Smooth muscle cell (in vitro differentiated cells): ENCODE measurements around the gene SLC7A9. TPM values are rescaled to one million over a fixed set of nuclear protein-coding genes. Genes with fewer than 3 reads are reported as not detected.

ENCODE experiments used
- DNase-seq: peaks from one replicate; lab custom pipeline; 2025; ENCODE audit not compliant: unreplicated experiment; lab: John Stamatoyannopoulos, UW
- H2AFZ ChIP-seq: fragments of 200-600 bp; sonication (generic); 2 replicates; pipeline ENCODE4 v1.6.0; 2016; ENCODE audit warnings: antibody characterized with exemption, low read depth, mild to moderate bottlenecking
- H3F3A ChIP-seq: fragments of 200-600 bp; sonication (generic); 2 replicates; pipeline ENCODE4 v1.6.0; 2017; ENCODE audit warnings: antibody characterized with exemption, low read depth
- H3K27ac ChIP-seq: fragments of 200-600 bp; sonication (generic); 2 replicates; pipeline ENCODE4 v1.5.1; 2016; ENCODE audit warnings: low read depth, mild to moderate bottlenecking
- H3K27me3 ChIP-seq: fragments of 200-600 bp; sonication (generic); 2 replicates; pipeline ENCODE4 v1.6.1; 2016; ENCODE audit warnings: low read depth, mild to moderate bottlenecking
- H3K36me3 ChIP-seq: fragments of 200-600 bp; sonication (generic); 2 replicates; pipeline ENCODE4 v1.5.1; 2016; ENCODE audit warnings: low read depth
- H3K4me1 ChIP-seq: fragments of 200-600 bp; sonication (generic); 2 replicates; pipeline ENCODE4 v1.5.1; 2016; ENCODE audit warnings: low read depth
- H3K4me2 ChIP-seq: fragments of 200-600 bp; sonication (generic); 2 replicates; pipeline ENCODE4 v1.6.0; 2016; ENCODE audit warnings: mild to moderate bottlenecking
- H3K4me3 ChIP-seq: fragments of 200-600 bp; sonication (generic); 2 replicates; pipeline ENCODE4 v1.5.1; 2016; ENCODE audit warnings: mild to moderate bottlenecking
- H3K79me2 ChIP-seq: fragments of 200-600 bp; sonication (generic); 2 replicates; pipeline ENCODE4 v1.6.0; 2016; ENCODE audit warnings: low read depth, mild to moderate bottlenecking
- H3K9ac ChIP-seq: fragments of 200-600 bp; sonication (generic); 2 replicates; pipeline ENCODE4 v1.6.0; 2016; ENCODE audit warnings: low read depth
- H3K9me3 ChIP-seq: fragments of 200-600 bp; sonication (generic); replicated peaks from 2 replicates; pipeline ENCODE4 v1.5.1; 2016; ENCODE audit warnings: low read depth
- H4K20me1 ChIP-seq: fragments of 200-600 bp; sonication (generic); 2 replicates; pipeline ENCODE4 v1.6.0; 2016; ENCODE audit warnings: low read depth
- WGBS: methylation state at CpG from one replicate; pipeline ENCODE4 v1.1.7; 2016; ENCODE audit warnings: low lambda C conversion rate; 5-methylcytosine and 5-hydroxymethylcytosine counted together
- polyA plus RNA-seq: library from polyadenylated mRNA; unstranded; fragments of >200 nt; fragmentation: Nextera tagmentation; extraction: Ambion mirVana; gene quantifications from 2 replicates; pipeline ENCODE4 v1.2.1, GENCODE V29; 2016
- total RNA-seq: library from RNA; depleted of rRNA; stranded (reverse); fragments of >200 nt; gene quantifications from 2 replicates; pipeline ENCODE4 v1.2.3, GENCODE V29; 2014
- TF ChIP-seq, protein P1 (sequence below): fragments of 200-600 bp; sonication (generic); IDR thresholded peaks from 2 replicates; pipeline ENCODE4 v1.5.1; 2017; ENCODE audit warnings: borderline replicate concordance, mild to moderate bottlenecking, antibody characterized with exemption; ENCODE audit not compliant: insufficient read depth, poor library complexity, severe bottlenecking

The SLC7A9 gene
- total and polyA plus RNA-seq, 2 experiments from 2014 or later, result 0.21 TPM; not detected in 1

DNA sequence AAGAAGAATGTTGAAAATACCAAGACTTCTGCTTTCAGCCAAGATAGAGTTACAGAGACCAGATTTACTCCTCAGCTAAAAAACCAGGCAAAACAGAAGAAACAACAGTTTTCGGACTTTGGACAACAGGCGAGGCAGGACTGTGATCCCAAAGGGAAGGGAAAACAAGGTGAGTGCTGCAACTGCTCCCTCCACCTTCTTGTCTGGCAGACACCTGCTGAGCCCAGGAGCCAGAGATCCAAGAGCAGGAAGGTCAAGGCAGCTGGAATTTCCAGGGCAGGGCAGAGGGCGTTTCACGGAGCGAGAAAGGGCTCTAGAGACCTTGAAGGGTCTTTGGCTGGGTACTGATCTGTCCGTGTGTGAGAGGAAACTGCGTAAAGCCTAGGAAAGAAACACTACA is 32.9 kb upstream of the SLC7A9 start:
- Histone ChIP-seq H3K36me3 (no peaks in the 10 kb centered on the region), H3K9ac (no peak overlapping the region), H3K27ac (no peak overlapping the region), H3K4me3 (no peak overlapping the region), H4K20me1 (no peaks in the 10 kb centered on the region), H3K4me1 (no peaks in the 10 kb centered on the region), H3K9me3 (no peaks in the 10 kb centered on the region), H3K79me2 (no peaks in the 10 kb centered on the region), H3K27me3 (no peaks in the 10 kb centered on the region), H2AFZ (no peak overlapping the region), H3F3A (no peaks in the 10 kb centered on the region), H3K4me2 (no peak overlapping the region)
- WGBS, result 84% methylated on average over 7 of the region's 7 CpGs
- TF ChIP-seq, protein P1, sequence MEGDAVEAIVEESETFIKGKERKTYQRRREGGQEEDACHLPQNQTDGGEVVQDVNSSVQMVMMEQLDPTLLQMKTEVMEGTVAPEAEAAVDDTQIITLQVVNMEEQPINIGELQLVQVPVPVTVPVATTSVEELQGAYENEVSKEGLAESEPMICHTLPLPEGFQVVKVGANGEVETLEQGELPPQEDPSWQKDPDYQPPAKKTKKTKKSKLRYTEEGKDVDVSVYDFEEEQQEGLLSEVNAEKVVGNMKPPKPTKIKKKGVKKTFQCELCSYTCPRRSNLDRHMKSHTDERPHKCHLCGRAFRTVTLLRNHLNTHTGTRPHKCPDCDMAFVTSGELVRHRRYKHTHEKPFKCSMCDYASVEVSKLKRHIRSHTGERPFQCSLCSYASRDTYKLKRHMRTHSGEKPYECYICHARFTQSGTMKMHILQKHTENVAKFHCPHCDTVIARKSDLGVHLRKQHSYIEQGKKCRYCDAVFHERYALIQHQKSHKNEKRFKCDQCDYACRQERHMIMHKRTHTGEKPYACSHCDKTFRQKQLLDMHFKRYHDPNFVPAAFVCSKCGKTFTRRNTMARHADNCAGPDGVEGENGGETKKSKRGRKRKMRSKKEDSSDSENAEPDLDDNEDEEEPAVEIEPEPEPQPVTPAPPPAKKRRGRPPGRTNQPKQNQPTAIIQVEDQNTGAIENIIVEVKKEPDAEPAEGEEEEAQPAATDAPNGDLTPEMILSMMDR, result no peak
- DNase-seq, result no peak

DNA sequence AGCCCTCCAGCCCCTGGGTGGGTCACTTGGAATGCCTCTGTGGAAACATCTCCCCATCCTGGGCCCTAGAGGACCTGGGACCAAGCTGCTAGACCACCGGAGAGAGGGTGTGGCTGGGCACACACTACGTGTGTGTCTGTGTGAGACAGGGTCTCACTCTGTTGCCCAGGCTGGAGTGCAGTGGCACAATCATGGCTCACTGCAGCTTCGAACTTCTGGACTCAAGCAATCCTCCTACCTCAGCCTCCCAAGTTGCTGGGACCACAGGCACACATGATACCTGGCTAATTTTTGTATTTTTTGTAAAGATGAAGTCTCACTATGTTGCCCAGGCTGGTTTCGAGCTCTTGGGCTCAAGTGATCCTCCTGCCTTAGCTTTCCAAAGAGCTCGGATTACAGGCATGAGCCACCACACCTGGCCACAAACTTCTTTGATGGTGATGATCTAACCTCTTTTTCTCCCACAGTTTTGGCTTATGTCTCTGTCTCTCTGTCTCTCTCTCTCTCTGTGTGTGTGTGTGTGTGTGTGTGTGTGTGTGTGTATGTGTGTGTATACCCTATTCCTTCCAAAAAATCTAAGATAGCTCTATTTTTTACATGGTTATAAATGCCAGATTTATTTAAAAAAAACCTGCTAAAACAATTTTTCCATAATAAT is 32.1 kb upstream of the SLC7A9 start:
- Histone ChIP-seq H3K27ac (no peak overlapping the region), H3K27me3 (no peaks in the 10 kb centered on the region), H4K20me1 (no peaks in the 10 kb centered on the region), H3K79me2 (no peaks in the 10 kb centered on the region), H3K36me3 (no peaks in the 10 kb centered on the region), H2AFZ (no peak overlapping the region), H3K9me3 (no peaks in the 10 kb centered on the region), H3K4me1 (no peaks in the 10 kb centered on the region), H3F3A (no peaks in the 10 kb centered on the region), H3K9ac (no peak overlapping the region), H3K4me3 (no peak overlapping the region), H3K4me2 (no peak overlapping the region)
- 89% methylated on average over 5 of the region's 5 CpGs for WGBS
- TF ChIP-seq, protein P1, result no peak
- no peak for DNase-seq

DNA sequence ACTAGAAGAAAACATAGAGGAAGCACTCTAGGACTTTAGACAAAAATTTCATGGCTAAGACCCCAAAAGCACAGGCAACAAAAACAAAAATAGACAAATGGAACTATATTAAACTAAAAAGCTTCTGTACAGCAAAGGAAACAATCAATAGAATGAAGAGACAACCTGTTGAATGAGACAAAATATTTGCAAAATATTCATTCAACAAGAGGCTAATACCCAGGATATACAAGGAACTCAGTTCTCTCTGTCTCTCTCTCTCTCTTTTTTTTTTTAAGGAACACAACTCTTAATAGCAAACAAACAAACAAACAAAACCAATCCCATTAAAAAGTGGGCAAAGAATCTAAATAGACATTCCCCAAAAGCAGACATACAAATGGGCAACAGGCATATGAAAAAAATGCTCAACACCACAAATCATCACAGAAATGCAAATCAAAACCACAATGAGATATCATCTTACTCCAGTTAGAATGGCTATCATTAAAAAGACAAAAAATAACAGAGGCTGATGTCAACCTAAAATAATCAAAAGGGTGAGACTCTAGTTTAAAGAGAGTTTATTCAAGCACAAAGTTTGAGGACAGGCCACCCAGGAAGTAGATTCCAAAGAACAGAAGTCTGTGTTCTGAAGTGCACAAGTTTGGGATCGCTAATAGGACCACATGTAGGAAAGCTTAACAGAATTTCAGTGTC is 27.1 kb upstream of the SLC7A9 start:
- H3K4me3 ChIP-seq, result no peak overlapping the region
- no peaks in the 10 kb centered on the region for H3K4me1 ChIP-seq
- H3F3A ChIP-seq, result no peaks in the 10 kb centered on the region
- H3K4me2 ChIP-seq, result no peak overlapping the region
- no peak for DNase-seq
- no peak overlapping the region for H3K9ac ChIP-seq
- H3K9me3 ChIP-seq, result peaks cover 16% of the 10 kb centered on the region
- H3K79me2 ChIP-seq, result no peaks in the 10 kb centered on the region
- TF ChIP-seq, protein P1, result no peak
- no peaks in the 10 kb centered on the region for H3K27me3 ChIP-seq
- peaks cover 22% of the 10 kb centered on the region for H3K36me3 ChIP-seq
- WGBS, result 100% methylated on average over 1 of the region's 1 CpG
- H2AFZ ChIP-seq, result no peak overlapping the region
- H3K27ac ChIP-seq, result no peak overlapping the region
- no peaks in the 10 kb centered on the region for H4K20me1 ChIP-seq
